HG03571 (cell line): Measurements from ENCODE around the gene CDH13.

ENCODE experiments used
- ATAC-seq: cut with Tn5 transposase; IDR thresholded peaks from one replicate; pipeline ENCODE4 v1.9.1; 2021; ENCODE audit not compliant: unreplicated experiment

The CDH13 gene

DNA sequence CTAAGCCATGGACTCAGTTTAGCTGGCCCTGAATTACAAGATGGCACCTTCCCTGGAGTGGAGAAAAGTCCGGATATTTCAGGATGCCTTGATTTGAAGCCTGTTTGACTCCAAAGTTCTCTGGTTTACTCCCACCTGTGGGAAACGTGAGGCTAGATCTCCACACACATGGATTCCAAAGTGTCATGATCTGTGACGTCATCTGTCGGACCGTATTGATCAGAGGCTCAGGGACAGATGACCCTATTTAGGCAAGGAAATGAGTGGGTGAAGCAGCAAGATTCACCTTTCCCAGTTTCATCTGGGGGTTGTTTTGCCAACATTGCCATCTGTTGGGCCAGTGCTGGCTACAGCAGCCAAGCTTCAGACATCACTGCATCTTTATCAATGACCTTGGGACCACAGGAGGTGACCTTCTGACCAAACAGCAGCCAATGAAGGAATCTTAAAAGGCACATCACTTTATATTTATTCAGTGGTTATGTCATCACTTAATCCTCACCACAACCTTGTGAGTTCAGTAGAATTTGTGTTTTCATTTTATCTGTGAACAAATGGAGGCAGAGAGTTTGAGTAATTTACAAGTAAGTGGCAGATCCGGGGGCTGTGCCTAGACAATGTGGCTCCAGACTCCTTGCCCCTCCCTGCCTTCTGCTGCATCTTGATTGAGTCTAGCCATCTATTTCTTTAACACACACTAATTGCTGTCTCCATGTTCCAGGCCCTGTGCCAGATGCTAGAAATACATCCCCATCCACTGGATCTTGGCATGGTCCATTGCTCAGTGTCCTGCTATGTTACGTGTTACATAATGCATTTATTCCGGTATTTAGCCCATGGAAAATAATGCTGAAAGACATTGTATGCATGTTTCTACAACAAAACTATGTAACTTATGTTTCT lies 1.5 kb upstream of the CDH13 start:
- no peak for ATAC-seq

DNA sequence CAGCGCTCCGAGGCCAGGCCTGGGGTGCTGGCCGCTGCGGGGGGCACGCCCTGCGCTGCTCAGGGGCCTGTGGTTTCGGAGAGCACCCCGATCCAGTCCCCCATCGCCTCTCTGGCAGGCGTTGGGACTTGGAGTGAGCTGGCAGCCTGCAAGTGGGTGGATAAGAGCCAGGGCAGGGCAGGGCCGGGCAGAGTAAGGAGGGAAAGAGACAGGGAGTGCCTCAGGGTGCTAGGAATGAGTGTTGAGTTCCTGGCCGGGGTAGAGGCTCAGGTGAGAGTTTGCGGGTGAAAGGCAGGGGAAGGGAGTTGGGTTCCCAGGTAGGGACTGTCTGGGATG lies 1.3 kb downstream of the CDH13 start:
- no peak for ATAC-seq

DNA sequence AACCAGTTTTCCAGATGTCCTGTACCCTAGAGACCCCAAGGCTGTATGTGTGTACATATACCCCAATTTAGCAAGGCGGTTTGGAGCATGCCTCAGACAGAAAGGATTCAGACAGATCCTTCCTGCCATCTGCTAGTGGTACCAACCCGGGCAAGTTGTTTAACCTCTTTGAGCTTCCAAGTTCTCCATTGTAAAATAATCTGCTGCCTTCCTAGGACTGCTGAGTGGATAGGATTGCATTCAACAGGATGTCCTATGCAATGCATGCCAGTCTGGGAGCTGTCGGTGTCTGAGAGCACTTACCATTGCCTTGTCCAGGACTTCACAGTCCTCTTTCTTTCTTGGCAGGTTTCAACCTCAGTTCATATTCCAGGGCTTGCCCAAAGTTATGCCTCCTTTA lies 1.9 kb downstream of the CDH13 start:
- no peak for ATAC-seq

DNA sequence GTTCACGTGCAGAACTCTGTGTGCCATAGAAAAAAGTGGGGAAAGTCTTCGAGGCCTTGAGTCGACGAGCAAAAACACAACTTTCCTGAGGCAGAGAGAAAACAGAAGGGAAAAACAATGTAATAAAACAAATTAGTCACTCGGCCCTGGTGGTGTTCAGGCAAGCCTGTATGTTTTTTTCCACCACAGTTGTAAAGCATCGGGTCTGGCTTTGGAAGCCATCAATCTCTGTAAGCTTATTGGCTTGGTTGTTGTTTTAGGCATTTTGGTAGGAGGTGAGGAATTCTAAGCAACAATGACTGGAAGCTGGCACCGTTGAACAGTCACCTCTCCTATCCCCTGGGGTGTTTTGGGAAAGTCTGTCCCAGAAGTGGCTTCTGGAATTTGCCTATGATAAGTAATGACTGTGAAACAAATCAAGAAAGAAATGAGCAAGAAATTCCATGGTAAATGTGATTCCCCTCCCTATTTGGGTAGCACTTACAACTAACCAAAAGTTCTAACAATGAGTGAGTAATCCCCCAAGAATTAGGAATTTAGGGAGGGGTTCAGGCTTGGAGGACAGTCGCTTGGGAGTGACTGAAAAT lies 2.8 kb downstream of the CDH13 start:
- no peak for ATAC-seq

DNA sequence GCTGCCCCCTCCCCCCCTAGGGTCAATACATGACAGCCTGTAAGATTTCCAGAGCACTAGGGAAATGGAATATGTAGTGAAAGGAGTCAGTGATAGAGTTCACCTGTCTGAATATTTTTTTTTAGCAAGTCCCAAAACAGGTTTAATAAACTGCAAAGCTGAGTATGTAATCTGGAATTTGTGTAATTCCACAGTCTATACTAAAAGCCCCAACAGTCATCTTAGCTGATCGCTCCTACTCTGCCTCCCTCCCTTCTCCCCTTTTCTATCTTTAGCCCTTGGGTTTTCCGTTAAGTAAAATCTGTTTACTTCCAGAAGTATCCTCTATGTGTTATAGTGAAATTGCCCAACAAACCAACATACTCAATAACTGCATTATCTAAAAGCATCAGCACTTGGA lies 3.5 kb downstream of the CDH13 start:
- ATAC-seq, result no peak

DNA sequence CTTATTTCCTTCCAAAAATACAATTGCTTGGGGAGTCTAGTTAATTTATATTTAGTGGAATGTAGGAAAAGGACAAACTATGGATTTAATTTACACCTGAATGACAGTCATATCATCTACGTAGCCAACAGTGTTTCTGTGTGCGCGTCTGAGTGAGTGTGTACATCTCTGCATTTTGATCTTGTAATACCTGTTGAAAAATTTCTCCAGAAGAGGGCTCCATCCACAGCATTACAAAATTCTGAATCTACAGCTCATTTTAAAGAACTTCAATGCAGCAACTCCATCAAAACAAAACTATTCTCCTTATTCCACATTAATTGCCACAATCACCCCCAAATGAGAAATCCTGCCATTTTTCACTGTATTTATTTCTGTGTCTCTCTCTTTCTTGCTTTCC lies 3.9 kb downstream of the CDH13 start:
- ATAC-seq, result no peak

DNA sequence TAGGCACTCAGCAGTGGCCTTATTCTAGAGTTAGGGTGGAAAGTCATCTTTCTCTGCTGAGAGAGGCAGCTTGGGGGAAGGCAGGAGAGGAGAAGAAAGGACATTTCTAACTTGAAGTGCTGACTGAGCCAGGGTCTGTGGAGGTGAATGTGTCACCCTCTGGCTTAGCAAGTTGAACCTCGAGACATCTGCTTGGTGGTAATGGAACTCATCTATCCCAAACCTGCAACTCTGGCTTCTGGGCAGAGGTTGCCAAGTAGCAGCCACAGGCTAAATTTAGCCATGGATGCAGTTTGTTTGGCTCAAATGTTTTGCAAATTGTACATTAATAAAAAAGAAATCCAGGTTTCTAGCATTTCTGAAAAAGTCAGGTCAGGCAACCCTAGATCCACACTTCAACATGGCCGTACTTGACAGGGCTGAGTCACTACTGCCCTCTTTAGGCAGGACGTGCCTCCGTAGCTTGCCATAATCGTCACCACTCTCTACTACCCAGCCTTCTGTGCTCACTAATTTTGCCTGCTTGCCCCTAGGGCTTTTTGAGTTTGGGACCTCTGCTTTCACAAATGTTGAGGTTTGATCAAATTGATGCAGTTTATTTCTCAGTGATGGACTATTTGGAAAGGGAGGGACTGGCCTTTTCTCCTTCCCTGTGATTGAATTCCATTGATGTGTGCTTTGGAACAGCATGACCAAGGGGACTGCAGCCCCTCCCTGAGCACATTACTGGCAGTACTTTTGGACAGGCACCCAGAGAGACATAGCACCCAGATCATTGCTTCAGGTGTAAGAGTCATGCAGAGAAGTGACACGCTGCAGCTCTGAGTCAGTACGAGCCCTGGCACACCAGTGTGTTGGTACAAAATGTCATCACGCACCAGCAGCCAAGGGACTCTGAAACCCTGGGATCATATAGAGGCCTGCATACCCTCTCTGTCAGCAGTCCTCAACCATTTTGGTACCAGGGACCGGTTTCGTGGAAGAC lies 5.2 kb downstream of the CDH13 start:
- no peak for ATAC-seq

DNA sequence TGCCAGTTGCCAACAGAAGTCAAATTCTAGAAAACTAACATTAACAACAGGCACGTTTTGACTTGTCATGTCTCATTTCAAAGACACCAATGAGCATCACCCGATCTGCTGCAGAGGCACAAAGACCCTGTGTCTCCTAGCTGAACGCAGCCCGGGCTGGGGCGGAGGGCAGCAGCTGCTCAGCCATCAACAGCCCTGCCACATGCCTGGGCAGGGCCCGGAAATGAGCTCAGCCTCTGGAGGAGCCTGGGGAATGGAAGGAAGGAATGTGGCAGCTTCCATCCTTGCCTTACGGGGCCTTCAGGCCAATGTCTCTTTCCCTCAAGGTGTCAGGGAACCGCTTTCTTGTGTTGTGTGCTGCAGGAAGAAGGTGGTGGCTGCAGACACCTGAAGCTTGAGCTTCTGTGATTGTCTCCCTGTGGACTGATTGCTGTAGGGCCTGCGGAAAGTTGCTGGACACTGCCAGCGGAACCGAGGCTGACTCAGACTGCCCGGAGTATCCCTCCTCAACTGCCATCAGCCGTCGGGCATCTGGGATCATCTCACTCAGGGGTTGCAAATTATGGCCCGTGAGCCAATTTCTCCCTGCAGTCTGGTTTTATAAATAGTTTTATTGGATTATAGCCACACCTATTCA lies 7.3 kb downstream of the CDH13 start:
- ATAC-seq, result no peak

DNA sequence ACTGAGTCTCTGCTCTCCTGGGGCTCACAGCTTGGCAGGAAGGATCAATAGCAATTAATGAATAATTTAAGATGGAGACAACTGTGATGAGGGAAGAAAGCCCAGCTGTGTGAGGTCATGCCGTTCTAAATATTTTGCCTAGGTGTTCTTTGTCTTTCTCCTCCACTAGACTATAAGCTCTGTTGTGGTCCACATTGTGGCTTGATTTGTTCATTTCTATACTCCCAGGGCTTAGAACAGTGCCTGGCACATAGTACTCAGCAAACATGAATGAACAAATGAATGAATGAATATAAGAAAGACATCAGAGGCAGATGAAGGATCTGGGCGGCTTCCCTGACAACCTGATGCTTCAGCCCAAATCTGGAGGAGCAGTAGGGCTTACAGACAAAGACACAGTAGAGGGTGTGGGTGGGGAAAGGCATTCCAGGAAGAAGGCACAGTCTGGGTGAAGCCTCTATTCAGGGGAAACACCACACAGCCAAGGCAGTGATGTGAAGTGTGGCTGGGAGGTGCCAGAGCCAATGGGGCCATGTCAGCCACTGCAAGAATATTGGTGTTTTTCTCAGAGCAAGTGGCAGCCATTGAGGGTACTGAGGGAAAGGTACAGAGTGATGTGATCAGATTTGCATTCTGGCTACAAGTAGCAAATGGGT lies 8.3 kb downstream of the CDH13 start:
- ATAC-seq, result no peak

DNA sequence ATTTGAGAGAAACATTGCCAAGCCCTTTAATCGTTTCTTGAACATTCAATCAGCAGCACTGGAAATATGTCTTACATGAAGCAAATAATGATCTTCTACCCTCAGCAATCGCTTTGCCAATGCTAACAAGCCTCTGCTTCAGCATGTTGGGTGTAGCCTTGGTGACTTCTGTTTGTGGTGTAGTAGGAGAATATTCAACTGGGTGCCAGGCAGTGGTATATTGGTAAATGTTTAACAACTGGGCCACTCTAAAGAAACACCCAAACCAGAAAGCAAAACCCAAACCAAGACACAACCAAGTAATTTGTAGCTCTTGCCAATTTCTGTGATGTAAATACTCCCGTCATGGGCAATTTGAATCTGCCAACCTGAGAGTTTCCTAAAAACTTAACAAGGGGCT lies 9.7 kb downstream of the CDH13 start:
- no peak for ATAC-seq

DNA sequence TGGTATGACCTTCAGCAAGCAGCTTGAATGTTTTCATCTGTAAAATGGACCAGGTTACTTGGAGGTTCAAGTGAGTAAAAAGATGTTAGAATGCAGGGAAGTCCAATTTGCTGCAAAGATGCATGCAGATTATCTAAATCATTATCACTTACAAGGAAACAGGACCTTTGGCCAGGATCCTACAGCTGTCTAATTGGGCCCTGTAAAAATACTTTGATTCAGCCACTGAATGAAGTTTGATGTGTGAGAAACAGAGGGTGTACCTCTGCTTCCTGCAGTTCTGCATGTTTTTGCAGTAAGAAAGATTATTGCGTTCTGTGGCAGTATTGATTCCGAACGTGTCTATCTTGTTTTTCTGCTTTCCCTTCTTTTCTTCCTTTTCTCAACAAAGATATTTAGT lies 10.2 kb downstream of the CDH13 start:
- ATAC-seq, result no peak

DNA sequence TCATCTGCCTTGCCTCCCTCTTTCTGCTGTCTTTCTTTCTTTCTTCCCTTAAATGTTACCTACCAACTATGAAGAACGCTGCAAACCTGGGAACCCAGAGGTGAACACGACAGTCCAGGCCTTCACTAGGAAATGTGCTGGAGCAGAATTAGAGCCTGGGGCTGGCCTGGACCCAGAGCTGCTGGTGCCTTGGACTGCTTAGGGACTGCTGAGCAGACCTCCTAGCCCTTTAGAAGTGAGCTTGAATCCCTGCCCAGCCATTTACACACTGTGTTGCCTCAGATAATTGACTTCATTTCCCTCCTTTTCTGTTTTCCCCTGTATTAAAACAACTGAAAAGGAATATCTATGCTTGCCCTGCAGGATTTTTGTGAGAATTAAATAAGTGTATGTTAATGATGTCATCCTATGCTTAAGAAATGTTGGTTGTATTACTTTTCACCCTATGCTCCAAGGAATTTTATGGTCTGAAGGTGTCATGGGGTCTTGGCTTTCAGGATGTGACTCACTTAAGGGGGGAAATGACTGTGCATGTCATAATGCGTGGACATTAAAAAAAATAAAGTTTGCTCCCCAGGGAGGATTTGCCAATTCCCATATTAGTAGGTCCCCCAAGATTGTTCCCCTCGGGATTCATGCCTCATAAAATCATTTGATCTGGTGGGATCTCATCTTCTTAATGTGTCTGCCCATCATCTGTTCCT lies 11.5 kb downstream of the CDH13 start:
- ATAC-seq, result no peak

DNA sequence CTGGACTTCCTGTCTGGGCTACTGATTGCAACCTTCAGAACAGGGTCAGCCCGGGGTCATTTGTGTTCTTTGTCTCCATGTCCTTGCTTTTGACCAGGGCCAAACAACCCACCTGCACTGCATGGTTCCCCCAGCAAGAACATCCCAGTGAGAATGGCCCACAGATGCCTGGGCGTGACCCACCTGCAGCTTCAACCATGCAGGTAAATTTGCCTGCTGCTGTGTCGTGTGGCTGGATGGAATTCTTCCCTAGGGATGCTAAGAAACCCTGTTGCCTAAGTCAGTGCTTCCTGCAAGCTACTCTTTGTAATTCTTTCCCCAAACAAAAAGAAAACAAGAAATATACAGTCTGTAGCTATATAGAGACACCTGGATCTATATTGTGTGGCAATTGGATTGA lies 12.5 kb downstream of the CDH13 start:
- ATAC-seq, result no peak

DNA sequence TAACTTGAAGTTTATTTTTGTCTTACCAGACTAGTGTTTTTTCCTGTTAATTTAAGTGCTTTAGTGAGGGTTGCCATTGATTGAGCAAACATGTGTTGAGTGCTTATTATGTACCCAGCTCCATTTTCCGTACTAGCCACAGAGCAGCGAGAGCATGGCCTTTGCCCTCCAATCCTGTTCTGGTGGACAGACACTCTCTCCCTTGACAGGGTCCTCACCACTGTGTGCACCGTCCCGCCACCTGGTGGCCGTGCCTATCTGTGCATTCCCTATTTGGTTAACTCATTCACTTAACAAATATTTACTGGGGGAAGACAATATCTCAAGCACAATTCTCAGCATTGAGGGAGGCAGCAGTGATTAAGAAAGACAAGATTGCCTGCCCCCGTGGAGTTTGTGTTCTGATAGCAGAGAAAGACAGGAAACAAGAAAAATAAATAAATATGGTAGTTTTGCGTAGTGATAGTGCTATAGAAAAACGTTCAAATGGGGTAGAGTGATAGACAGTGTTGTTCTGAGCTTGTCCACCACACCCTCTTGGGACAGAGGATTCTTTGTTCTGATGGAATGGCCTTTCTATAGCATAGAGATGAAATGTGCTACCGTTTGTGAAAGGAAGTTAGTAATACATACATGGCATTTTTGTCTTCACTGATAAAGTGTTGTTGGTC lies 13.0 kb downstream of the CDH13 start:
- ATAC-seq, result no peak

DNA sequence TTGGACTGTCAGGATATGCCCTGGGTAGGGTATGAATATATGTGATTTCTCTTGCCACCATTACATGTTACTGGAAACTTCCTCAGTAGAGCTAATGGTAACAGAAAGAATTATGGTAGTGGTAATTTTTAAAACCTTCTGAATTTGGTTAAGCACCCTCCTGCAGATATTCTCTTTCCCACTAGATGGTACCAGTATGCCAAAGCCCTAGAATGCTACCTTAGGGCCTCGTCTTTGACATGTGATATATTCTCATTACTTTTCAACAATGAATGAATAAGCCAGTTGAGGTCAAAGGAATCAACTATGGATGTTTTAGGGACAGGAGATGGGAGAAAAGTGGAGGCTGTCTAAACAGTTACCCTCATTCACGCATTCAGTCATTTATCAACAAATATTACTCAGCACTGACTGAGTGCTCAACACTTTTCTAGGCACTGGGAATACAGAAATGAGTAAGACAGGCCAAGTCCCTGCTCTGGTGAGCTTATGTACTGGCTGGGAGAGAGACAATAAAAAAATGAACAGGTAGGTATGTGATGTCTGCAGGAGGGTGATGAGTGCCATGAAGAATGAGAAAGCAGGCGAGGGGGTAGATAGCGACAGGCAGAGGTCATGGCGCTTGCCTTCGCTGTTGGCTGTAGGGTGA lies 14.7 kb downstream of the CDH13 start:
- no peak for ATAC-seq

DNA sequence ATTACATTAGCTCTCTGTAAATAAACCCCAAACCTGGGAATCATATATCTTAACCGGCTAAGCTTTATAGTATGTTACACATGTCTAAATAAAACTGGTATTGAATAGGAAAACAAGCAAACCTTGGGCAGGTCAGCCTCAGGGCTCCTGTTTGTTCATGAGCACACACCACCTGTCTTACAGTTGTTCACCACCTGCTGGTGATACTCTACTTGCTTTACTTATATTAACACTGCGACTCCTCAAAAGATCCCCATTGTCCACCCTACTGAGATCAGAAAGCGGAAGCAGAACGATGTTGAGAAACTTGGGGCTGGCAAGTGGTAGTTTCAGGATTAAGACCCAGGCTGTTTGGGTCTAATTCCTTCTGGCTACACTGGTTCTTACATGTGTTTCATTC lies 16.4 kb downstream of the CDH13 start:
- no peak for ATAC-seq

DNA sequence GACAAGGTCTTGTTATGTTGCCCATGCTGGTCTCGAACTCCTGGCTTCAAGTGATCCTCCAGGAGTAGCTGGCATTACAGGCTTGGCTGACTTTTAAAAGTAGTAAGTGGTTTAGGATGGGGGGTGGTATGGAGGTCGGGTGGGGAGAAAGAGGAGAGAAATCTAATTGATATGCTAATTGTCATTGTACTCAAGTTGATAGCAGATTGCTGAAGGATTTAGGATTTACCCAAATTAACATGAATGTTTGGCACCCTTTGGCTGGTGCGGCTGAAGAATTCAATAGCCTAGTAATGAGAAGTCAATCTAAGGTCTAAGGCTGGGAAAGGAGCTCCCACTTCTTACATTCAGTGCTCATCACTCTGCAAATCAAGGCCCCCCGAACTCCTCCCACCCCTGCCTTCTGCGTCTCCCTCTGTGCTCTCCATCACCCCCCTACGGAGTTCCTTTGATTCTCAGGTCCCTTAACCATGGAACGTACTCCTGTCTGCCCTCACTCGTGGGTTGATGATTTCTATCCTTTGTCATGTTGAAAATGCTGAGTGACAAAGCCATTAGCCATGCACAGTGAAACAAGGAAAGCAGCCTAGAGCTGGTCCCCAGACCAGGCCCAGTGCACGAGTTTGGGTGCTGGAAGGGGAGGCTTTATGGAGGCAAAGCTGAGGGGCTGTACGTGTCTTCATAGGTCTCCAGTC lies 17.3 kb downstream of the CDH13 start:
- ATAC-seq, result no peak

DNA sequence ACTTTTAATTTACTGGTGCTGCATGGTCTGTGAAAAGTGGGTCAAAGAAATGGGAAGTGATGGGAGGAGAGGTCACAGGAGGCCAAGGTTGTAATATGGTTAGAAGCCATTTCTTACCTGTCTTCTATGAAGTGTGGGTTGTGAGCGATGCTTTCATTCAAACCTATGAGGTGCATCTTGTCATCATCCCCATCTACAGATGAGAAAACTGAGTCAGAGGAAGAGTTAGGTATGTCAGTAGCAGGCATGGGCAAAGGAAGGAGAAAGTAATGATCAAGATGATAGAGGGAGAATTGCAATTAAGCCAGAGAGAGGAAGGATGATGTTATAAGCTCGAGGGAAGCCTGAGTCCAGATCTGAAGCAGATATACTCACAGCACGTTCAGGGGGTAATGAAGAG lies 19.7 kb downstream of the CDH13 start:
- no peak for ATAC-seq
